ENCODE data around the gene PKMYT1. TPM values are rescaled to one million over a fixed set of nuclear protein-coding genes. Genes with fewer than 3 reads are reported as not detected.

PKMYT1 gene
- total RNA-seq, 2 experiments from 2014 or later = 104 to 195 TPM

GRCh38 chr16:3007957-3008689 lies 27.9 kb upstream of the PKMYT1 start:
- no peak for TF ChIP-seq EZH2phosphoT487 (IDR thresholded peaks at IDR 0.05; ENCODE audit: borderline replicate concordance, low read depth, low read length)
- TF ChIP-seq CTCF (conservative IDR thresholded peaks at IDR 0.05; ENCODE audit: low read length) = no peak
- intact Hi-C loops (cut with micrococcal nuclease; ENCODE audit: unreplicated experiment) = no loop called here

GRCh38 chr16:3007059-3007956 lies 27.1 kb upstream of the PKMYT1 start:
- peak overlapping the region; percentile 53 for H2AFZ ChIP-seq (ENCODE audit: low read length)
- ChIA-PET POLR2A (interaction anchor here (1.3 kb wide), 1 partner anchor 13 kb away, joined by 7 read pairs; the partner anchor contains the start of gene TNFRSF12A), CTCF (ENCODE audit: unreplicated experiment) (interaction anchor here (0.7 to 1.0 kb wide), 3 partner anchors 18 to 24 kb away, joined by 3 to 5 read pairs (median 3); no protein-coding TSS in a partner anchor)
- intact Hi-C loops (cut with micrococcal nuclease; ENCODE audit: unreplicated experiment) = no loop called here
- no peak overlapping the region for H3K27ac ChIP-seq (ENCODE audit: low read depth, low read length, poor library complexity, severe bottlenecking)
- H3K9me3 ChIP-seq (ENCODE audit: low read length) = no peaks in the 10 kb centered on the region
- H3K4me1 ChIP-seq (ENCODE audit: insufficient read depth, low read length, poor library complexity, severe bottlenecking) = peaks cover 23% of the 10 kb centered on the region
- H4K20me1 ChIP-seq (ENCODE audit: insufficient read depth, low read length) = no peaks in the 10 kb centered on the region
- no peaks in the 10 kb centered on the region for H3K36me3 ChIP-seq (ENCODE audit: insufficient read depth, low read length)
- H3K4me2 ChIP-seq (ENCODE audit: low read length) = peak overlapping the region; percentile 43
- no peak for TF ChIP-seq CTCF (conservative IDR thresholded peaks at IDR 0.05; ENCODE audit: low read length)
- no peak for TF ChIP-seq EZH2phosphoT487 (IDR thresholded peaks at IDR 0.05; ENCODE audit: borderline replicate concordance, low read depth, low read length)
- BruUV-seq (replicated peaks) = no TSS peak
- DNase-seq (ENCODE audit: low spot score) = no peak
- no peak overlapping the region for H3K4me3 ChIP-seq (ENCODE audit: low read depth, low read length, poor library complexity, severe bottlenecking)
- no peaks in the 10 kb centered on the region for H3K9me2 ChIP-seq (ENCODE audit: insufficient read depth, low read length)
- no peaks in the 10 kb centered on the region for H3K79me2 ChIP-seq (ENCODE audit: insufficient read depth, low read depth, low read length)

More at GRCh38 chr16:3007957-3008689, 27.9 kb upstream of the PKMYT1 start:
- no peaks in the 10 kb centered on the region for H4K20me1 ChIP-seq (ENCODE audit: insufficient read depth, low read length)
- H3K79me2 ChIP-seq (ENCODE audit: insufficient read depth, low read depth, low read length) = no peaks in the 10 kb centered on the region
- ChIA-PET POLR2A (interaction anchor here (1.3 kb wide), 1 partner anchor 12 kb away, joined by 7 read pairs; the partner anchor contains the start of gene TNFRSF12A), CTCF (ENCODE audit: unreplicated experiment) (interaction anchor here (0.7 to 1.0 kb wide), 2 partner anchors 17 to 20 kb away, joined by 3 to 5 read pairs; no protein-coding TSS in a partner anchor)
- no peaks in the 10 kb centered on the region for H3K36me3 ChIP-seq (ENCODE audit: insufficient read depth, low read length)
- H3K4me1 ChIP-seq (ENCODE audit: insufficient read depth, low read length, poor library complexity, severe bottlenecking) = peaks cover 23% of the 10 kb centered on the region
- no peaks in the 10 kb centered on the region for H3K9me2 ChIP-seq (ENCODE audit: insufficient read depth, low read length)
- DNase-seq (ENCODE audit: low spot score) = peak; percentile 23
- H3K27ac ChIP-seq (ENCODE audit: low read depth, low read length, poor library complexity, severe bottlenecking) = no peak overlapping the region
- no TSS peak for BruUV-seq (replicated peaks)
- H3K4me2 ChIP-seq (ENCODE audit: low read length) = peak overlapping the region; percentile 43
- peak overlapping the region; percentile 53 for H2AFZ ChIP-seq (ENCODE audit: low read length)
- no peaks in the 10 kb centered on the region for H3K9me3 ChIP-seq (ENCODE audit: low read length)
- H3K4me3 ChIP-seq (ENCODE audit: low read depth, low read length, poor library complexity, severe bottlenecking) = peak overlapping the region; percentile 2
